Gastroesophageal sphincter (tissue), 4 donors: ENCODE measurements around the gene VDAC1. TPM values are rescaled to one million over a fixed set of nuclear protein-coding genes. Genes with fewer than 3 reads are reported as not detected.
"Not testable (repeated sequence)": the region's sequence is repeated elsewhere in the genome, so short reads cannot be mapped to it uniquely, and the experiment has no call there.

Experiments
- ATAC-seq: fragments of 150-250 bp; one replicate; pipeline ENCODE4 v1.9.1; 2016; ENCODE audit warnings: mild to moderate bottlenecking, moderate library complexity
- H3K27ac ChIP-seq, 4 donors: fragments of 200-600 bp; sonication (generic) in 3 of 4; 1 replicate in 3 of 4; 2 replicates in 1 of 4; pipeline ENCODE4 v1.5.1; 2016 to 2019
- H3K27me3 ChIP-seq: fragments of 200-600 bp; sonication (generic); one replicate; pipeline ENCODE4 v1.5.1; 2019
- H3K36me3 ChIP-seq, 2 donors: fragments of 200-600 bp; sonication (generic); one replicate each; pipeline ENCODE4 v1.5.1; 2019; ENCODE audit warnings: control low read depth in 1 of 2
- H3K4me1 ChIP-seq, 3 donors: fragments of 200-600 bp; sonication (generic); 1 replicate in 2 of 3; 2 replicates in 1 of 3; pipeline ENCODE4 v1.5.1; 2016 to 2019; ENCODE audit warnings: control low read depth in 2 of 3
- H3K4me3 ChIP-seq, 2 donors: fragments of 200-600 bp; sonication (generic); one replicate each; pipeline ENCODE4 v1.5.1; 2019; ENCODE audit warnings: mild to moderate bottlenecking in 1 of 2, moderate library complexity in 1 of 2
- H3K9me3 ChIP-seq, 3 donors: fragments of 200-600 bp; sonication (generic); one replicate each; pipeline ENCODE4 v1.5.1; 2017 to 2019; ENCODE audit warnings: control low read depth in 2 of 3
- EP300 ChIP-seq: sonication (generic); formaldehyde crosslinking; IDR thresholded peaks from one replicate; pipeline ENCODE4 v1.6.1; 2017; ENCODE audit warnings: antibody characterized with exemption, mild to moderate bottlenecking
- POLR2A ChIP-seq, 2 donors: fragments of 450-650 bp; IDR thresholded peaks; one replicate each; pipeline ENCODE4 v1.6.1; 2017; ENCODE audit warnings: antibody characterized with exemption in 2 of 2, mild to moderate bottlenecking in 2 of 2, moderate library complexity in 1 of 2
- POLR2AphosphoS5 ChIP-seq: sonication (generic); formaldehyde crosslinking; IDR thresholded peaks from one replicate; pipeline ENCODE4 v1.6.1; 2017; ENCODE audit warnings: antibody characterized with exemption
- WGBS, 2 donors: methylation state at CpG; one replicate each; pipeline ENCODE4 v1.1.5; 2018; ENCODE audit warnings: low coverage in 1 of 2; 5-methylcytosine and 5-hydroxymethylcytosine counted together
- total RNA-seq, 4 donors: library from RNA; depleted of rRNA; stranded (reverse); fragments of >200 nt; gene quantifications; one replicate each; pipeline ENCODE4 v1.1.0, GENCODE V29; 2016
- TF ChIP-seq, protein P1 (sequence below), 4 experiments: fragments of 200-600 bp in 2 of 4; fragments of 450-650 bp in 2 of 4; sonication (generic) in 1 of 4; IDR thresholded peaks; one replicate each; pipeline ENCODE4 v1.5.1; 2017 to 2019; ENCODE audit warnings: antibody characterized with exemption in 4 of 4, mild to moderate bottlenecking in 2 of 4, moderate library complexity in 2 of 4

Gene VDAC1
- total RNA-seq, 4 donors from 2014 or later = 112 to 157 (median 131) TPM

DNA sequence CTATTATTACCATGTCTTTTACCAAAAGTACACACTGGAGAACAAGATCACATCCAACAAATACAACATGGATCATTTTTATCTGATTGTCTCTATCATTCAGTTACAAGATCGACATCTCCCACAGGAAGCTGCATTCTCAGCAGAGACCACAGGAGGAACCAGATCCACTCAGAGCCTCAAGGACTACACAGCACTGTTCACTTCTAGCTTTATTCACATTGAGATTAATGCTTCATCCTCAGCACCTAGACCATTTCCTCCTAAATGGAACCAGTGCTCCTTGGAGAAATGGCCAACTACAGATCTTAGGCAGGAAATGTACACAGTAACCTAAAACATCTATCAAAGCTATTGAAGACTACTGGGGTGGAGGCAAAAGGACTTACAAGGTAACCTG lies 23.1 kb downstream of the VDAC1 start:
- Histone ChIP-seq H3K4me3 (no peak overlapping the region), H3K36me3 (peaks cover 0 to 97% of the 10 kb centered on the region in 2 donors), H3K9me3 (no peaks in the 10 kb centered on the region), H3K27me3 (no peaks in the 10 kb centered on the region), H3K4me1 (peaks cover 0 to 9% (median 0%) of the 10 kb centered on the region in 3 donors), H3K27ac (no peak overlapping the region)
- no peak for TF ChIP-seq EP300
- TF ChIP-seq, protein P1, sequence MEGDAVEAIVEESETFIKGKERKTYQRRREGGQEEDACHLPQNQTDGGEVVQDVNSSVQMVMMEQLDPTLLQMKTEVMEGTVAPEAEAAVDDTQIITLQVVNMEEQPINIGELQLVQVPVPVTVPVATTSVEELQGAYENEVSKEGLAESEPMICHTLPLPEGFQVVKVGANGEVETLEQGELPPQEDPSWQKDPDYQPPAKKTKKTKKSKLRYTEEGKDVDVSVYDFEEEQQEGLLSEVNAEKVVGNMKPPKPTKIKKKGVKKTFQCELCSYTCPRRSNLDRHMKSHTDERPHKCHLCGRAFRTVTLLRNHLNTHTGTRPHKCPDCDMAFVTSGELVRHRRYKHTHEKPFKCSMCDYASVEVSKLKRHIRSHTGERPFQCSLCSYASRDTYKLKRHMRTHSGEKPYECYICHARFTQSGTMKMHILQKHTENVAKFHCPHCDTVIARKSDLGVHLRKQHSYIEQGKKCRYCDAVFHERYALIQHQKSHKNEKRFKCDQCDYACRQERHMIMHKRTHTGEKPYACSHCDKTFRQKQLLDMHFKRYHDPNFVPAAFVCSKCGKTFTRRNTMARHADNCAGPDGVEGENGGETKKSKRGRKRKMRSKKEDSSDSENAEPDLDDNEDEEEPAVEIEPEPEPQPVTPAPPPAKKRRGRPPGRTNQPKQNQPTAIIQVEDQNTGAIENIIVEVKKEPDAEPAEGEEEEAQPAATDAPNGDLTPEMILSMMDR (IDR thresholded peaks at IDR 0.05) = no peak
- no peak for TF ChIP-seq POLR2AphosphoS5
- TF ChIP-seq POLR2A (IDR thresholded peaks at IDR 0.05) = no peak
- ATAC-seq = no peak
- WGBS, 2 donors = 64 to 67% methylated on average over 1 of the region's 1 CpG

DNA sequence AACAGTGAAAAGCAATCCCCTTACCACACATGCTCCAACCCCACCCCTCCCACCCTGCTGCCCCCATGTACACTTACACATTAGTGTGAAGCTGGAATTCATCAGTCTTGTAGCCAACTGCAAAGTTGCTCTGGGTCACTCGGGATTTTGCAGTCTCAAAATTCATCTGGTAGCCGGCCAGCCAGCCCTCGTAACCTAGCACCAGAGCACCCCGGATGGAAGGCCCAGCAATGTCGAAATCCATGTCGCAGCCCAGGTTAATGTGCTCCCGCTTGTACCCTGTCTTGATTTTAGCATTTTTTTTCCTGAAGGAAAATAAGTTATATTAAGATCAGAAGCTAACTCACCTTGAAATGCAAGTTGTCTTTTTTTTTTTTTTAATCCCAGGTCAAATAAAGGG lies 24.1 kb downstream of the VDAC1 start:
- 67 to 72% methylated on average over 1 to 7 of the region's 7 CpGs for whole genome bisulfite sequencing, 2 donors
- H3K27ac ChIP-seq = no peak overlapping the region
- TF ChIP-seq, protein P1 (IDR thresholded peaks at IDR 0.05) = no peak
- no peak for TF ChIP-seq POLR2A (IDR thresholded peaks at IDR 0.05)
- TF ChIP-seq POLR2AphosphoS5 = no peak
- no peak for TF ChIP-seq EP300
- peaks cover 0 to 97% of the 10 kb centered on the region in 2 donors for H3K36me3 ChIP-seq
- H3K4me1 ChIP-seq = peaks cover 0 to 15% (median 0%) of the 10 kb centered on the region in 3 donors
- no peak for ATAC-seq
- no peaks in the 10 kb centered on the region for H3K27me3 ChIP-seq
- no peak overlapping the region for H3K4me3 ChIP-seq
- H3K9me3 ChIP-seq = no peaks in the 10 kb centered on the region

DNA sequence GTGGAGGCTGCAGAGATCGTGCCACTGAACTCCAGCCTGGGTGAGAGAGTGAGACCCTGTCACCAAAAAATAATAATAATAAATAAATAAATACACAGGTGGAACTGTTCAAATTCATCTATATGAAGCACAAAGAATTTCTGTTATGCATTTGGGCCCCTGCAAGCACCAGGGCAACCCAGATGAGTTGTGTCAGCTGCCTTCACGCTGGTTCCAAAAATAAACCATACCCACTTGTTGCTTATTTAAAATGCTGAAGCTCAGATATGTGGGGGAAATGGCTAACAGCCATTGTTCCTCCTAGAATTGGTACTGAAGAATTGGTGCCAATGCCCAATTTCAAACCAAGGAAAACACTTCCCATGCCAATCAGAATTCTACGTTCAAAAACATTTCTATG lies 25.8 kb downstream of the VDAC1 start:
- Histone ChIP-seq H3K4me3 (no peak overlapping the region), H3K36me3 (peaks cover 4 to 97% of the 10 kb centered on the region in 2 donors), H3K4me1 (peaks cover 0 to 15% (median 0%) of the 10 kb centered on the region in 3 donors), H3K9me3 (no peaks in the 10 kb centered on the region), H3K27me3 (no peaks in the 10 kb centered on the region), H3K27ac (no peak overlapping the region)
- 82 to 94% methylated on average over 3 of the region's 3 CpGs for WGBS, 2 donors
- TF ChIP-seq POLR2AphosphoS5 (no peak), EP300 (no peak), POLR2A (IDR thresholded peaks at IDR 0.05) (no peak)
- TF ChIP-seq, protein P1 (IDR thresholded peaks at IDR 0.05) = no peak
- ATAC-seq = no peak

DNA sequence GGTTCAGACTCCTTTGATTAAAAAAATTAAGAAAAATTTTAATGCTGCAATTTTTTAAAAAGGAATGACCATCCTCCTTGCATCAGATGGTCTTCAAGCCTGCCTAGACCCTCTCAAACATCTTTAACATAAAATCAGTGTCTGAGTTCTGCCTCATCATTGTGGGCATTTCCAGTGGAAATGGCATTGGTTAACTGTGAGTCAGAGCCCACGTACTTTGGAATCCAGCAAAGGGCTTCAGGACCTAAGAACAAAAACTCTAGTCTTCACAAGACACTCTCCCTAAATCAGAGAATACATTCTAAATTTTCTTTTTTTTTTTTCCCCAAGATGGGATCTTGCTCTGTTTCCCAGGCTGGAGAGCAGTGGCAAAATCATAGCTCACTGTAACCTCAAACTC lies 26.9 kb downstream of the VDAC1 start:
- Histone ChIP-seq H3K27ac (no peak overlapping the region), H3K36me3 (peaks cover 7 to 97% of the 10 kb centered on the region in 2 donors), H3K27me3 (no peaks in the 10 kb centered on the region), H3K4me3 (no peak overlapping the region), H3K9me3 (no peaks in the 10 kb centered on the region), H3K4me1 (peaks cover 0 to 15% (median 0%) of the 10 kb centered on the region in 3 donors)
- 50% methylated on average over 1 of the region's 1 CpG for WGBS, 2 donors
- TF ChIP-seq POLR2AphosphoS5 = no peak
- TF ChIP-seq EP300 = no peak
- TF ChIP-seq POLR2A (IDR thresholded peaks at IDR 0.05) = no peak
- TF ChIP-seq, protein P1 (IDR thresholded peaks at IDR 0.05) = no peak
- no peak for ATAC-seq

DNA sequence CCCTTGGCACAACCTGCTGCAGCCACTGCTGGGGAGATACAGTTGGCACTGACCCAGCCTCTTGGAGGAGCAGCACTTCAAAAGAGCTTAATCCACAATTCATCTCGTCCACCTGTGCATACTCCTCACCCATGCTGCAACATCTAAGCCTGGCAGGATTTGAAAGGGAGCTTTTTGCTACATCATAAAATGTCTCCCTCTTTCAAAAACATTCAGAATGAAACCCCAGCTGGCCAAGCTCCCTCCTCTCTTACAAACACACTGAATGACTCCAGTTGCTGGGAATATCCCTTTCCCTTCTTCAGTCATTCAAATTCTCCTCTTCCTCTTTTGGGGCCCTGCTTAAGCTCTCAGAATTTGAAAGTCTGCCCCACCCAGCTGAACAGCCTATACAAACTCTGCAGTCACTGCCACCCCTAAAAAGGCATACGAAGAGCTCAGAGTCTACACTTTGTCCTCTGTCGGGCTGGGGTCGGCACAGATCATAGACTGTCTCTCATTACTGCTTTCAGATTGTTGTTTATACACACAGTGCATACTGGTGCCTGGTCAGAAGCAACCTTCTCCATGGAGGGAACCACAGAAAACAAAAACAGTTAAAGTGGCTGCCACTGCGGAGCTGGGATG lies 27.5 kb downstream of the VDAC1 start:
- TF ChIP-seq, protein P1 (IDR thresholded peaks at IDR 0.05) = no peak
- no peak for TF ChIP-seq EP300
- TF ChIP-seq POLR2A (IDR thresholded peaks at IDR 0.05) = no peak
- TF ChIP-seq POLR2AphosphoS5 = no peak
- Histone ChIP-seq H3K27ac (no peak overlapping the region), H3K9me3 (no peaks in the 10 kb centered on the region), H3K27me3 (no peaks in the 10 kb centered on the region), H3K4me3 (no peak overlapping the region), H3K4me1 (peaks cover 0 to 15% (median 0%) of the 10 kb centered on the region in 3 donors), H3K36me3 (peaks cover 7 to 97% of the 10 kb centered on the region in 2 donors)
- no peak for ATAC-seq
- 62 to 70% methylated on average over 5 of the region's 5 CpGs for WGBS, 2 donors

DNA sequence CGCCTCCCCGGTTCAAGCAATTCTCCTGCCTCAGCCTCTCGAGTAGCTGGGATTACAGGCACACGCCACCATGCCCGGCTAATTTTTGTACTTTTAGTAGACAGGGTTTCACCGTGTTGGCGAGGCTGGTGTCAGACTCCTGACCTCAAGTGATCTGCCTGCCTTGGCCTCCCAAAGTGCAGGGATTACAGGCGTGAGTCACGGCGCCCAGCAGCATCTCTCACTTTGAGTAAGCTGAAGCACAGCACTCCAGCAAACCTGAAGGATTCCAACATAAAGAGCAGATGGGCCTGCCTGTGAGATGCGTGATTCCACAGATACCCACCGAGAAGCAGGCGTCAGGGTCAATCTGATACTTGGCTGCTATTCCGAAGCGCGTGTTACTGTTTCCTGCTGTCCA lies 29.2 kb downstream of the VDAC1 start:
- Histone ChIP-seq H3K36me3 (peaks cover 7 to 95% of the 10 kb centered on the region in 2 donors), H3K4me1 (peaks cover 0 to 15% (median 0%) of the 10 kb centered on the region in 3 donors)
- H3K9me3 ChIP-seq, H3K27ac ChIP-seq, ATAC-seq, H3K4me3 ChIP-seq, H3K27me3 ChIP-seq: not testable (repeated sequence)
- WGBS, 2 donors = 86 to 100% methylated on average over 3 to 6 of the region's 16 CpGs
